HEK293 (cell line): ENCODE data around the gene CDC73.

Experiments used
- CTCF ChIA-PET: fragments of 350-600 bp; formaldehyde crosslinking; extraction: SDS; loops from one replicate; lab custom pipeline; 2021; ENCODE audit warnings: antibody characterized with exemption; lab: Yijun Ruan, JAX
- POLR2A ChIA-PET: fragments of 300-600 bp; formaldehyde crosslinking; extraction: SDS; loops from one replicate; lab custom pipeline; 2020; ENCODE audit warnings: antibody characterized with exemption, inconsistent platforms; lab: Yijun Ruan, JAX
- H3K27ac ChIP-seq: fragments of 200-500 bp; sonication (Bioruptor generic); 2 replicates; pipeline ENCODE4 v1.5.1; 2014; ENCODE audit warnings: low read depth, low read length, control low read depth, inconsistent platforms; ENCODE audit errors: extremely low read depth
- H3K36me3 ChIP-seq, 2 experiments: fragments of 200-500 bp in 1 of 2; sonication (Bioruptor generic) in 1 of 2; 1 replicate in 1 of 2; 2 replicates in 1 of 2; pipeline ENCODE4 v1.5.1; 2014 to 2017; ENCODE audit warnings: inconsistent platforms in 2 of 2, low read length in 2 of 2; ENCODE audit not compliant: control insufficient read depth in 2 of 2, insufficient read depth in 1 of 2
- H3K4me1 ChIP-seq: fragments of 200-500 bp; sonication (Bioruptor generic); 2 replicates; pipeline ENCODE4 v1.5.1; 2014; ENCODE audit warnings: mild to moderate bottlenecking, low read length, inconsistent platforms; ENCODE audit not compliant: control insufficient read depth, insufficient read depth
- H3K4me3 ChIP-seq: 2 replicates; pipeline ENCODE4 v1.5.1; 2011; ENCODE audit warnings: low read depth, mild to moderate bottlenecking, control low read depth, low read length, moderate library complexity
- H3K9me3 ChIP-seq: fragments of 200-500 bp; sonication (Bioruptor generic); 2 replicates; pipeline ENCODE4 v1.5.1; 2014; ENCODE audit warnings: low read depth, low read length, inconsistent platforms; ENCODE audit not compliant: control insufficient read depth, insufficient read depth
- GLI2 ChIP-seq: fragments of 450-650 bp; formaldehyde crosslinking; IDR thresholded peaks from 2 replicates; pipeline ENCODE4; 2017; ENCODE audit warnings: missing biosample characterization, missing genetic modification characterization, low read depth, borderline replicate concordance
- GLI4 ChIP-seq: fragments of 450-650 bp; formaldehyde crosslinking; IDR thresholded peaks from 2 replicates; pipeline ENCODE4 v1.5.1; 2016; ENCODE audit warnings: missing biosample characterization, missing genetic modification characterization
- HOXA7 ChIP-seq: sonication (generic); formaldehyde crosslinking; IDR thresholded peaks from 2 replicates; pipeline ENCODE4 v1.8.1; 2022; ENCODE audit warnings: missing genetic modification reagents, borderline replicate concordance
- KLF7 ChIP-seq: fragments of 450-650 bp; formaldehyde crosslinking; IDR thresholded peaks from 2 replicates; pipeline ENCODE4 v1.5.1; 2016; ENCODE audit warnings: missing biosample characterization, missing genetic modification characterization, borderline replicate concordance
- MEIS1 ChIP-seq: sonication (generic); formaldehyde crosslinking; IDR thresholded peaks from 2 replicates; pipeline ENCODE4 v1.8.1; 2022; ENCODE audit warnings: missing genetic modification reagents, mild to moderate bottlenecking, borderline replicate concordance
- SP3 ChIP-seq: fragments of 450-650 bp; formaldehyde crosslinking; IDR thresholded peaks from 2 replicates; pipeline ENCODE4 v1.5.1; 2016; ENCODE audit warnings: missing biosample characterization, missing genetic modification characterization
- ZBTB8A ChIP-seq: fragments of 450-650 bp; formaldehyde crosslinking; IDR thresholded peaks from 2 replicates; pipeline ENCODE4 v1.5.1; 2016; ENCODE audit warnings: missing biosample characterization, missing genetic modification characterization
- ZFP37 ChIP-seq: fragments of 450-650 bp; formaldehyde crosslinking; IDR thresholded peaks from 2 replicates; pipeline ENCODE4 v1.5.1; 2016; ENCODE audit warnings: missing biosample characterization, missing genetic modification characterization
- ZNF169 ChIP-seq: fragments of 450-650 bp; formaldehyde crosslinking; IDR thresholded peaks from 2 replicates; pipeline ENCODE4 v1.5.1; 2016; ENCODE audit warnings: missing biosample characterization, missing genetic modification characterization
- ZNF394 ChIP-seq: fragments of 450-650 bp; formaldehyde crosslinking; IDR thresholded peaks from 2 replicates; pipeline ENCODE4 v1.5.1; 2016; ENCODE audit warnings: missing biosample characterization, missing genetic modification characterization, mild to moderate bottlenecking, moderate library complexity, borderline replicate concordance
- ZNF404 ChIP-seq: fragments of 450-650 bp; formaldehyde crosslinking; IDR thresholded peaks from 2 replicates; pipeline ENCODE4 v1.5.1; 2017; ENCODE audit warnings: missing biosample characterization, missing genetic modification characterization
- ZNF433 ChIP-seq: fragments of 450-650 bp; formaldehyde crosslinking; IDR thresholded peaks from 2 replicates; pipeline ENCODE4 v1.5.1; 2016; ENCODE audit warnings: missing biosample characterization, missing genetic modification characterization, low read depth
- ZNF585B ChIP-seq: fragments of 450-650 bp; formaldehyde crosslinking; IDR thresholded peaks from 2 replicates; pipeline ENCODE4 v1.5.1; 2016; ENCODE audit warnings: missing biosample characterization, missing genetic modification characterization
- ZNF600 ChIP-seq: fragments of 450-650 bp; formaldehyde crosslinking; IDR thresholded peaks from 2 replicates; pipeline ENCODE4 v1.5.1; 2016; ENCODE audit warnings: missing biosample characterization, missing genetic modification characterization
- ZNF654 ChIP-seq: fragments of 450-650 bp; formaldehyde crosslinking; IDR thresholded peaks from 2 replicates; pipeline ENCODE4 v1.5.1; 2016; ENCODE audit warnings: low read depth, missing biosample characterization, missing genetic modification characterization
- ZNF701 ChIP-seq: fragments of 450-650 bp; formaldehyde crosslinking; IDR thresholded peaks from 2 replicates; pipeline ENCODE4 v1.5.1; 2016; ENCODE audit warnings: missing biosample characterization, missing genetic modification characterization
- TF ChIP-seq, protein P1 (sequence below): fragments of 450-650 bp; formaldehyde crosslinking; IDR thresholded peaks from 2 replicates; pipeline ENCODE4 v1.5.1; 2016; ENCODE audit warnings: missing biosample characterization, missing genetic modification characterization
- TF ChIP-seq, protein P2 (sequence below): fragments of 450-650 bp; formaldehyde crosslinking; IDR thresholded peaks from 2 replicates; pipeline ENCODE4 v1.5.1; 2016; ENCODE audit warnings: missing biosample characterization, missing genetic modification characterization, borderline replicate concordance
- TF ChIP-seq, protein P3 (sequence below): fragments of 450-650 bp; formaldehyde crosslinking; IDR thresholded peaks from 2 replicates; pipeline ENCODE4 v1.5.1; 2017; ENCODE audit warnings: missing biosample characterization, mild to moderate bottlenecking, missing genetic modification characterization, moderate library complexity
- TF ChIP-seq, protein P4 (sequence below): fragments of 450-650 bp; formaldehyde crosslinking; IDR thresholded peaks from 2 replicates; pipeline ENCODE4 v1.5.1; 2016; ENCODE audit warnings: missing biosample characterization, missing genetic modification characterization

The CDC73 gene

DNA sequence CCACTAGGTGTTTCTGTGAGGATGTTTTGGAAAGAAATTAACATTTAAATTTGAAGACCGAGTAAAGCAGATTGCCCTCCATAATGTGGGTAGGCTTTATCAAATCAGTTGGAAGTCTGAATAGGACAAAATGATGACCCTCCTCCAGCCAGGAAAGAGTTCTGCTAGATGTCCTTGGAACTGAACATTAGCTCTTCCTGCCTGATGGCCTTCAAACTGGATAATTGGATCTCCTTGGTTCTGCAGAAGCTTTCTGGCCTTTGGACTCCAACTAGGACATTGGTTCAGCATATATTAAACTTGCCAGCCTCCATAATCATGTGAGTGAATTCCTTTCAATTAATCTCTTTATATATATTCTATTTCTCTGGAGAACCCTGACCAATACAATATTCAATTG, 12.2 kb upstream of the CDC73 start (continued):
- TF ChIP-seq GLI4 (tag by site-specific recombination) (no peak), ZNF585B (no peak), HOXA7 (CRISPR knock-in tag) (no peak), ZFP37 (tag by site-specific recombination) (no peak), ZBTB8A (tag by site-specific recombination) (no peak)
- TF ChIP-seq, protein P1, sequence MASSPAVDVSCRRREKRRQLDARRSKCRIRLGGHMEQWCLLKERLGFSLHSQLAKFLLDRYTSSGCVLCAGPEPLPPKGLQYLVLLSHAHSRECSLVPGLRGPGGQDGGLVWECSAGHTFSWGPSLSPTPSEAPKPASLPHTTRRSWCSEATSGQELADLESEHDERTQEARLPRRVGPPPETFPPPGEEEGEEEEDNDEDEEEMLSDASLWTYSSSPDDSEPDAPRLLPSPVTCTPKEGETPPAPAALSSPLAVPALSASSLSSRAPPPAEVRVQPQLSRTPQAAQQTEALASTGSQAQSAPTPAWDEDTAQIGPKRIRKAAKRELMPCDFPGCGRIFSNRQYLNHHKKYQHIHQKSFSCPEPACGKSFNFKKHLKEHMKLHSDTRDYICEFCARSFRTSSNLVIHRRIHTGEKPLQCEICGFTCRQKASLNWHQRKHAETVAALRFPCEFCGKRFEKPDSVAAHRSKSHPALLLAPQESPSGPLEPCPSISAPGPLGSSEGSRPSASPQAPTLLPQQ = no peak

DNA sequence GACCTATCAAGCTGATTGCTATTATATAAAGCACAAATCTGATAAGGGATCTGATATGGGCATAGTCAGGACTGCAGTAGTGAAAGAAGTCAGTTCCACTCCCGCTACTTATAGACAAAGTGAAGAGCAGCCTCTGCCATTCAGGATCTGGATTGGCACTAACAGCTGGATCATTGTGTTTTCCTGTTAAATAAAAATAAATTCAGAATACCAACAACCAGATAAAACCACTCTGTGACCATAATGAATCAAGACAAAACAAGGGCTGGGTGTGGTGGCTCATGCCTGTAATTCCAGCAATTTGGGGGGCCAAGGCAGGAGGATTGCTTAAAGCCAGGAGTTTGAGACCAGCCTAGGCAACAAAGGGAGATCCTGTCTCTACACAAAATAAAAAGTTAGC, 11.6 kb upstream of the CDC73 start:
- no peak overlapping the region for H3K27ac ChIP-seq
- no peaks in the 10 kb centered on the region for H3K9me3 ChIP-seq
- no peak overlapping the region for H3K4me3 ChIP-seq
- peaks cover 3% of the 10 kb centered on the region; the same call in 1 of the 2 replicates for H3K4me1 ChIP-seq
- POLR2A ChIA-PET = no interaction called here
- CTCF ChIA-PET = no interaction called here
- no peaks in the 10 kb centered on the region for H3K36me3 ChIP-seq
- TF ChIP-seq ZNF394 = no peak
- TF ChIP-seq, protein P2, sequence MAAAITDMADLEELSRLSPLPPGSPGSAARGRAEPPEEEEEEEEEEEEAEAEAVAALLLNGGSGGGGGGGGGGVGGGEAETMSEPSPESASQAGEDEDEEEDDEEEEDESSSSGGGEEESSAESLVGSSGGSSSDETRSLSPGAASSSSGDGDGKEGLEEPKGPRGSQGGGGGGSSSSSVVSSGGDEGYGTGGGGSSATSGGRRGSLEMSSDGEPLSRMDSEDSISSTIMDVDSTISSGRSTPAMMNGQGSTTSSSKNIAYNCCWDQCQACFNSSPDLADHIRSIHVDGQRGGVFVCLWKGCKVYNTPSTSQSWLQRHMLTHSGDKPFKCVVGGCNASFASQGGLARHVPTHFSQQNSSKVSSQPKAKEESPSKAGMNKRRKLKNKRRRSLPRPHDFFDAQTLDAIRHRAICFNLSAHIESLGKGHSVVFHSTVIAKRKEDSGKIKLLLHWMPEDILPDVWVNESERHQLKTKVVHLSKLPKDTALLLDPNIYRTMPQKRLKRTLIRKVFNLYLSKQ (tag by site-specific recombination) = no peak
- TF ChIP-seq ZNF701 (tag by site-specific recombination) = no peak
- no peak for TF ChIP-seq ZNF600
- TF ChIP-seq ZNF433 (tag by site-specific recombination) = no peak
- no peak for TF ChIP-seq ZNF169 (tag by site-specific recombination)
- no peak for TF ChIP-seq GLI2
- TF ChIP-seq ZNF404 (tag by site-specific recombination) = no peak
- TF ChIP-seq, protein P3, sequence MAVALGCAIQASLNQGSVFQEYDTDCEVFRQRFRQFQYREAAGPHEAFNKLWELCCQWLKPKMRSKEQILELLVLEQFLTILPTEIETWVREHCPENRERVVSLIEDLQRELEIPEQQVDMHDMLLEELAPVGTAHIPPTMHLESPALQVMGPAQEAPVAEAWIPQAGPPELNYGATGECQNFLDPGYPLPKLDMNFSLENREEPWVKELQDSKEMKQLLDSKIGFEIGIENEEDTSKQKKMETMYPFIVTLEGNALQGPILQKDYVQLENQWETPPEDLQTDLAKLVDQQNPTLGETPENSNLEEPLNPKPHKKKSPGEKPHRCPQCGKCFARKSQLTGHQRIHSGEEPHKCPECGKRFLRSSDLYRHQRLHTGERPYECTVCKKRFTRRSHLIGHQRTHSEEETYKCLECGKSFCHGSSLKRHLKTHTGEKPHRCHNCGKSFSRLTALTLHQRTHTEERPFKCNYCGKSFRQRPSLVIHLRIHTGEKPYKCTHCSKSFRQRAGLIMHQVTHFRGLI (tag by site-specific recombination) = no peak
- TF ChIP-seq, protein P4, sequence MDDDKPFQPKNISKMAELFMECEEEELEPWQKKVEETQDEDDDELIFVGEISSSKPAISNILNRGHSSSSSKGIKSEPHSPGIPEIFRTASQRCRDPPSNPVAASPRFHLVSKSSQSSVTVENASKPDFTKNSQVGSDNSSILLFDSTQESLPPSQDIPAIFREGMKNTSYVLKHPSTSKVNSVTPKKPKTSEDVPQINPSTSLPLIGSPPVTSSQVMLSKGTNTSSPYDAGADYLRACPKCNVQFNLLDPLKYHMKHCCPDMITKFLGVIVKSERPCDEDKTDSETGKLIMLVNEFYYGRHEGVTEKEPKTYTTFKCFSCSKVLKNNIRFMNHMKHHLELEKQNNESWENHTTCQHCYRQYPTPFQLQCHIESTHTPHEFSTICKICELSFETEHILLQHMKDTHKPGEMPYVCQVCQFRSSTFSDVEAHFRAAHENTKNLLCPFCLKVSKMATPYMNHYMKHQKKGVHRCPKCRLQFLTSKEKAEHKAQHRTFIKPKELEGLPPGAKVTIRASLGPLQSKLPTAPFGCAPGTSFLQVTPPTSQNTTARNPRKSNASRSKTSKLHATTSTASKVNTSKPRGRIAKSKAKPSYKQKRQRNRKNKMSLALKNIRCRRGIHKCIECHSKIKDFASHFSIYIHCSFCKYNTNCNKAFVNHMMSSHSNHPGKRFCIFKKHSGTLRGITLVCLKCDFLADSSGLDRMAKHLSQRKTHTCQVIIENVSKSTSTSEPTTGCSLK (tag by site-specific recombination) = no peak
- TF ChIP-seq MEIS1 (CRISPR knock-in tag) = no peak
- no peak for TF ChIP-seq ZNF654 (tag by site-specific recombination)
- no peak for TF ChIP-seq KLF7 (tag by site-specific recombination)
- TF ChIP-seq SP3 (tag by site-specific recombination) = no peak
